Camera-type eye (tissue), 1 donor: ENCODE results near the gene LRP5. TPM values are rescaled to one million over a fixed set of nuclear protein-coding genes. Genes with fewer than 3 reads are reported as not detected.

Source experiments
- total RNA-seq: library from RNA; depleted of rRNA; stranded (reverse); fragments of >200 nt; gene quantifications from one replicate; pipeline ENCODE4 v1.2.3, GENCODE V29; 2014

The LRP5 gene
- 74.4 TPM for total RNA-seq

DNA sequence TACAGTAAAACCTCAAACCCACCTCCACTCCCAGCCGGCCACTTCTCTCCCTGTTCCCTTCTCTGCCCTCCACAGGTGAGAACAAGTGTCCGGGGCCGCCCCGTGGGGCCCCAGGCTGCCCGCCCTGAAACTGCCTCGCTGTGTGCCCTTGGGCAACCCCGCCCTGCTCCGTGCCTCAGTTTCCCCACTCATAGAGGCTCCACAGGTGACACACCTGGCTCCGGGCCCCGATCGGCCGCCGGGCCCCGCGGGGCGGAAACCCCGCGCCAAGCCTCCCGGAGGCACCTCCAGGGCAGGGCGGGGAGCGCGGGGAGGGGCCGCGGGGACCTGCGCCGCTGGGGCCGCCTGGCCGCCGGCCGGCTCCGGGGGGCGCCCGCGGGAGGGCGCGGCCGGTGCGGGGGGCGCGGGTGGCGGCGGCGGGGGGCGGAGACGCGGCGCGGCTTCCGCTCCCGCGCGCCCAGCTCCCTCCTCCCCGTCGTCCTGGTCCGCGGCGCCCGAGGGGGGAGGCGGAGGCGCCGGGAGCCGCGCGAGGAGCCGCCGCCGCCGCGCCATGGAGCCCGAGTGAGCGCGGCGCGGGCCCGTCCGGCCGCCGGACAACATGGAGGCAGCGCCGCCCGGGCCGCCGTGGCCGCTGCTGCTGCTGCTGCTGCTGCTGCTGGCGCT lies at the start of gene LRP5:
Gene LRP5, plus strand, starts transcription at position 475 of the 663 bp plus-strand sequence. Its CDS starts 124 bp downstream, at position 599.

DNA sequence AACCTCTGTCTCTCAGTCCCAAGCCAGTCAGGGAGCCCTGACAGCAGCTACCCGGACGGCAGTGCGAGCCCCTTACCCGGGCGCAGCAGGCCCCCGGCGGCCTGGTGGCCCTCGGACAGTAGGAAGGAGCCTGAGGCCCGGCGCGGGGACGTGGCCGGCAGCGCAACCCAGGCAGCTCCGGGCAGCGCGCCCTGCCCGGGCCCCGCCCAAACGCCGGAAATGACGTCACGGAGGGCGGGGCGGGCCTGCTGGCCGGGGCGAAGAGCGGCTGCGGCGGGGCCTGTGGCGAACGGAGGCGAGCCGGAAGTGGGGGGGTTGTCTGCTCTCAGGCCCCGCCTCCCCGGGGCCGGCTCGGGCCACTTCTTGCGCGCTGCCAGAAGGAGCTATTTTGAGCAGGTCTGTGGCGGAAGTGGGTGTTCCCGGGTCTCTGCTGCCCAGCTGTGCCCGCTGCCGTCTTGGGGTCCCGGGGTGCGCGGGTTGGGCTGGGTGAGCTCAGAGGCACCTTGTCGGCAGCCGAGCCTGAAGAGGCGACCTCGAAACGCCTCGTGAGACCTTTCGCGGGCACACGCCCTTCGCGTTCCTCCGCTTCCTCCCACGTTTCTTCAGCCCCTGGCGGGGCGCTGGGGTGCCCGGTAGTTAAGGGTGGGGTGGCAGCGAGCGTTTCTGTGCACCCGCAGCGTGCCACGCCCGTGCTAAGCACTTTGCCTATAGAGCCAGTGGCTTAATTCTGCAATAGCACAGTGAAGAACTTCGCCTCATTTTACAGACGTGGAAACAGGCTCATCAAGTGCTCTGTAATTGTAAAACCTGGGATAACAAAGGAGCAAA lies 40.4 kb upstream of the LRP5 start, which contains the start of gene C11orf24:
Gene C11orf24, minus strand, starts transcription at position 193 of the 828 bp plus-strand sequence. CDS start 8,206 bp downstream, outside the sequence.

GRCh38 chr11:68460741-68461574 lies 148.6 kb downstream of the LRP5 start, which contains the start of gene PPP6R3:
Gene PPP6R3 (plus strand): TSS chr11:68460752. CDS start chr11:68537665, 76,913 bp downstream.

Other genes with a start within 250 kb of the LRP5 start
- 36.2 TPM for gene CHKA, start 191.2 kb upstream of the LRP5 start, total RNA-seq
- gene KMT5B, start 99.3 kb upstream of the LRP5 start, total RNA-seq: 120 TPM
- gene C11orf24, start 40.6 kb upstream of the LRP5 start, total RNA-seq: 20.8 TPM
- 247 TPM for gene PPP6R3, start 148.2 kb downstream of the LRP5 start, total RNA-seq